Measurements from ENCODE around the gene PPARD.

The PPARD gene

DNA sequence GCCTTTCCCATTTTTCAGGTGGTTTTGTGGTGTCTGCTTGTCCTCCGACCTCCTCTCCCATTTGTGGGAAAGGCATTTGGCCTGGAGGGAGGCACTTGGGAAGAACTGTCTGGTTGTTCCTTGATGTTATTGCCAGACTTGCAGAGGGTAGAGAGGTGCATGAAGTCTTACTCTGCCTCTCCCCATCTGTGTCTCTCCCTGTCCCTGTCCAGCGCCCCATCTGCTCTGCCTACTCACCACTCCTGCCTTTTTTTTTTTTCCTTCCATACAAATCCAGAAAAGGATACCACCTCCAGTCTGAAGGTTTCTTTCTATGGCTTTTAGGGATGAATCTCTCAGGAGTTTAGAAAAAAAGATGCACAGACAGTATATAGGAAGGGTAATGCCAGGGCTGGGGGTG lies 19.8 kb downstream of the PPARD start:
- TF ChIP-seq ZNF274 (IDR thresholded peaks at IDR 0.05; ENCODE audit: low read depth, low read length): no peak
- no peak for TF ChIP-seq SUZ12 (IDR thresholded peaks at IDR 0.05; ENCODE audit: extremely low read depth, insufficient read depth, insufficient read length)
- TF ChIP-seq YY1 (IDR thresholded peaks at IDR 0.05; ENCODE audit: insufficient read depth, insufficient read length): no peak
- H3K9ac ChIP-seq (ENCODE audit: insufficient read length, low read depth): no peak overlapping the region
- H3K36me3 ChIP-seq (ENCODE audit: insufficient read depth, insufficient read length, low read length): peaks cover 3% of the 10 kb centered on the region
- H3K4me1 ChIP-seq (ENCODE audit: insufficient read depth, insufficient read length): peaks cover 7% of the 10 kb centered on the region
- no peak for DNase-seq (ENCODE audit: low read depth, low spot score)
- no peaks in the 10 kb centered on the region for H3K27me3 ChIP-seq (ENCODE audit: insufficient read depth, insufficient read length)
- H3K4me3 ChIP-seq (ENCODE audit: insufficient read length, low read depth): no peak overlapping the region
- no peaks in the 10 kb centered on the region for H3K9me3 ChIP-seq (ENCODE audit: insufficient read depth, low read length)

DNA sequence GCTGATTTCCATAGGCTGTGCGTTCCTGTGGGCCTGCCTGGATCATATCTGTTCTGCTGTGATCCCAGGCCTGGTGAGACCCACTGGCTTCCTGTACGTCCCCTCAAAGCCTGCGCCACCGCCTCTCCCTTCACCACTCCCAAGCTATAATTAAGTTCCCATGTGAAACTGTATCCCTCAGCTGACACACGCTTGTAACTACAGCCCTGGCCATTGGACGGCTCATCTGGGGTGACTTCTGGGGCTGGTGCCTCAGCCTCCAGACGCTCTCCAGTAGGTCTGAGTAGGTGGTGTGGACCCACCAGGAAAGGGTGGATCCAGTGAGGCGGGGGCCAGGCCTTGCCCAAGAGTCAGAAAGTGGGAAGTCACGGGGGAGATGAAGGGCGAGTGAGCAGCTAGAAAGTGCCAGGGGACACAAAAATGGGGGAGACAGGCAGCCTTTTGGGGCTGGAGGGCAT lies 21.0 kb downstream of the PPARD start:
- Histone ChIP-seq H3K27me3 (ENCODE audit: insufficient read depth, insufficient read length) (no peaks in the 10 kb centered on the region), H3K9ac (ENCODE audit: insufficient read length, low read depth) (no peak overlapping the region), H3K9me3 (ENCODE audit: insufficient read depth, low read length) (no peaks in the 10 kb centered on the region), H3K4me1 (ENCODE audit: insufficient read depth, insufficient read length) (peaks cover 7% of the 10 kb centered on the region), H3K36me3 (ENCODE audit: insufficient read depth, insufficient read length, low read length) (peaks cover under 1% of the 10 kb centered on the region), H3K4me3 (ENCODE audit: insufficient read length, low read depth) (no peak overlapping the region)
- TF ChIP-seq ZNF274 (IDR thresholded peaks at IDR 0.05; ENCODE audit: low read depth, low read length) (no peak), SUZ12 (IDR thresholded peaks at IDR 0.05; ENCODE audit: extremely low read depth, insufficient read depth, insufficient read length) (no peak), YY1 (IDR thresholded peaks at IDR 0.05; ENCODE audit: insufficient read depth, insufficient read length) (no peak)
- DNase-seq (ENCODE audit: low read depth, low spot score): no peak

DNA sequence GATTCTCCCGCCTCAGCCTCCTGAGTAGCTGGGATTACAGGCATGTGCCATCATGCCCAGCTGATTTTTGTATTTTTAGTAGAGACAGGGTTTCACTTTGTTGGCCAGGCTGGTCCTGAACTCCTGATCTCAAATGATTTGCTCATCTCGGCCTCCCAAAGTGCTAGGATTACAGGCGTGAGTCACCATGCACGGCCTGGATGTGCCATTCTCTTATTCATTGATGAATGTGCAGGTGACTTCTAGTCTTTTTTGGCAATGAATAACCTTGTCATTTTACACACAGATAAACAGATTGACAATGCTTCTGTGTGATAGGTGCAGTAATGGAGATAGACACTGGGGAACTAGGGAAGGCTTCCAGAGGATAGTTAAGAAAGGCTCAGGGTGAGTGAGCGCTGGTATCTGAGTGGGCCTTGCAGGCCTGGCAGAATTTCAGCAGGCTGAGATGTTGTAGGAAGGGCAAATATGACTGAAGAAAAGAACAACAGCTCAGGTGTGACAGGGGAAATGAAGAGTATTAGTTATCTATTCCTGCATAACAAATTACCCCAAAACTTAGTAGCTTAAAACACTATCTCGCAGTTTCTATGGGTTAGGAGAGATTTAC lies 23.3 kb downstream of the PPARD start:
- Histone ChIP-seq H3K4me1 (ENCODE audit: insufficient read depth, insufficient read length) (peaks cover 2% of the 10 kb centered on the region), H3K9ac (ENCODE audit: insufficient read length, low read depth) (no peak overlapping the region), H3K4me3 (ENCODE audit: insufficient read length, low read depth) (no peak overlapping the region), H3K27me3 (ENCODE audit: insufficient read depth, insufficient read length) (no peaks in the 10 kb centered on the region), H3K36me3 (ENCODE audit: insufficient read depth, insufficient read length, low read length) (no peaks in the 10 kb centered on the region), H3K9me3 (ENCODE audit: insufficient read depth, low read length) (no peaks in the 10 kb centered on the region)
- no peak for TF ChIP-seq ZNF274 (IDR thresholded peaks at IDR 0.05; ENCODE audit: low read depth, low read length)
- no peak for TF ChIP-seq SUZ12 (IDR thresholded peaks at IDR 0.05; ENCODE audit: extremely low read depth, insufficient read depth, insufficient read length)
- TF ChIP-seq YY1 (IDR thresholded peaks at IDR 0.05; ENCODE audit: insufficient read depth, insufficient read length): no peak
- DNase-seq (ENCODE audit: low read depth, low spot score): no peak

DNA sequence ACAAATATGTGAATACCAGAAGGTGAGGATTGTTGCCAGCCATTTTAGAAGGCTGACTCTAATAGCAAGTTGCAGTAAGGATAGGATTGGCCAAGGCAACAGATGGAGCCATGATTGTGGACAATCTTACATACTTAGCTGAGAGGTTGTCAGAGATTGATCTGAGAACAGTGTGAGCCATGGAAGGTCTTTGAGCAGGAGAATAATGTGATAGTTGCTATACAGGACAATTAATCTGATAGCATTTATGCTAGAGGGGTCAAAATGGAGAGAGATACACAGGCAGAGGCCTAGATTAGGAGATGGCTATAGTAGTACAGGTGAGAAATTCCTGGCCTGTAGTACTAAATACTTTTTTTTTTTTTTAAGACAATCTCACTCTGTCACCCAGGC lies 23.8 kb downstream of the PPARD start:
- H3K27me3 ChIP-seq (ENCODE audit: insufficient read depth, insufficient read length): no peaks in the 10 kb centered on the region
- no peak overlapping the region for H3K4me3 ChIP-seq (ENCODE audit: insufficient read length, low read depth)
- H3K36me3 ChIP-seq (ENCODE audit: insufficient read depth, insufficient read length, low read length): no peaks in the 10 kb centered on the region
- no peak for TF ChIP-seq SUZ12 (IDR thresholded peaks at IDR 0.05; ENCODE audit: extremely low read depth, insufficient read depth, insufficient read length)
- TF ChIP-seq ZNF274 (IDR thresholded peaks at IDR 0.05; ENCODE audit: low read depth, low read length): no peak
- no peak for TF ChIP-seq YY1 (IDR thresholded peaks at IDR 0.05; ENCODE audit: insufficient read depth, insufficient read length)
- no peak for DNase-seq (ENCODE audit: low read depth, low spot score)
- no peaks in the 10 kb centered on the region for H3K9me3 ChIP-seq (ENCODE audit: insufficient read depth, low read length)
- H3K9ac ChIP-seq (ENCODE audit: insufficient read length, low read depth): no peak overlapping the region
- H3K4me1 ChIP-seq (ENCODE audit: insufficient read depth, insufficient read length): no peaks in the 10 kb centered on the region

DNA sequence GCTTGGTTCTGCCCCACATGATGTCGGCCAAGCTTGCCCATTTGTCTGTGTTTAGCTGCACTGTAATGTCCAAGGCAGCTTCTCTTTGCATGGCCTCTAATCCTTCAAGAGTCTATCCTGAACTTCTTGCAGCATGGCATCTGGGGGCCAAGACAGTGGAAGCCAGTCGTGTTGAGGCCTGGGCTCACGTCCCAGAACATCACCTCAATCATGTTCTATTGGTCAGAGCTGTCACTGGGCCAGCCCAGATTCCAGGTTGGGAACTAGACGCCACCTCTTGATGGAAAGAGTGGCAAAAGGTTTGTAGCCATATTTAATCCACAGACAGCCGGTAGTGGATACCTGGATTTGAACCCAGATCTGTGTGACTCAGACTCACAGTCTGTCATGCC lies 25.3 kb downstream of the PPARD start:
- Histone ChIP-seq H3K4me1 (ENCODE audit: insufficient read depth, insufficient read length) (no peaks in the 10 kb centered on the region), H3K9me3 (ENCODE audit: insufficient read depth, low read length) (no peaks in the 10 kb centered on the region), H3K4me3 (ENCODE audit: insufficient read length, low read depth) (no peak overlapping the region), H3K27me3 (ENCODE audit: insufficient read depth, insufficient read length) (no peaks in the 10 kb centered on the region), H3K9ac (ENCODE audit: insufficient read length, low read depth) (no peak overlapping the region), H3K36me3 (ENCODE audit: insufficient read depth, insufficient read length, low read length) (no peaks in the 10 kb centered on the region)
- DNase-seq (ENCODE audit: low read depth, low spot score): no peak
- TF ChIP-seq ZNF274 (IDR thresholded peaks at IDR 0.05; ENCODE audit: low read depth, low read length): no peak
- no peak for TF ChIP-seq SUZ12 (IDR thresholded peaks at IDR 0.05; ENCODE audit: extremely low read depth, insufficient read depth, insufficient read length)

DNA sequence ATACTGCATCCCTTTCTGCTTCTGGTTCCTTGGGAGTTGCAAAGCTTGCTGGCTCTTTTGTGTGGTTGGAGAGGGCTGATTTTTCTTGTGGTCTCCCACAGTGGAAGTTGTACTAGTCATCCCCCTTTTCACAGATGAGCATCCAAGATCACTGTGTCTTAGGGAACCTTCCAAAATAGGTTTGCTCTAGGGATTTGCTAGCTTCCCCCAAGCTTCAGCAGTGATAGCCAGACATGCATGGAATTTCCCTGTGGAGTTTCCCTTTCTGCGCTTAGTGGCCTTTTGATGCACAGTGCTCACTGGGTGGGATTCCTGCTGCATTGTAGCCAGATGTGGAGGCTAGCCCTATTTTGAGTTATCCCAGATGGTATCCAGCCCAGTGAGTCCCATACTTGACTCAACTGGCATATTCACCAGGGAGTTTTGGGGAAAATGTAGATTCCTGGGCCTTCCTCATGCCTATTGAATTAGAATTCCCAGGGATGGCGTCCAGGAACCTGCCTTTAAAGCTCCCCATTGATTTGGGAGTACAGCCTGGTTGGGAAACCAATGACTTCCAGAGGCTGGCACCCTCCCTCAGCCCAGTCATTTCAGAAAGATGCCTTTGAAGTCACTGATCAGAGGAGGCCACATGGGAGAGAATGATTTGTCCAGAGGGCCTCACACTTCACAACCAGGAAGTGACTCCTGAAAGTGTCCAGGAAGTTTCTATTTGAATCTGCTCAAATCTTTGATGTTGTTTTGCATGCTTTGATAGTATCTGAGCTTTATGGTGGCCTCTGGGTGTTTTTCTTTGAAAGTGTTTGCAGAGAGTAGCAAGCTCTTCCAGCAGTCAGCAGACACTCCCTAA lies 25.9 kb downstream of the PPARD start:
- no peak for DNase-seq (ENCODE audit: low read depth, low spot score)
- Histone ChIP-seq H3K36me3 (ENCODE audit: insufficient read depth, insufficient read length, low read length) (no peaks in the 10 kb centered on the region), H3K27me3 (ENCODE audit: insufficient read depth, insufficient read length) (no peaks in the 10 kb centered on the region), H3K4me3 (ENCODE audit: insufficient read length, low read depth) (no peak overlapping the region), H3K9me3 (ENCODE audit: insufficient read depth, low read length) (no peaks in the 10 kb centered on the region), H3K4me1 (ENCODE audit: insufficient read depth, insufficient read length) (no peaks in the 10 kb centered on the region), H3K9ac (ENCODE audit: insufficient read length, low read depth) (no peak overlapping the region)
- TF ChIP-seq ZNF274 (IDR thresholded peaks at IDR 0.05; ENCODE audit: low read depth, low read length): no peak
- no peak for TF ChIP-seq SUZ12 (IDR thresholded peaks at IDR 0.05; ENCODE audit: extremely low read depth, insufficient read depth, insufficient read length)
- no peak for TF ChIP-seq YY1 (IDR thresholded peaks at IDR 0.05; ENCODE audit: insufficient read depth, insufficient read length)

DNA sequence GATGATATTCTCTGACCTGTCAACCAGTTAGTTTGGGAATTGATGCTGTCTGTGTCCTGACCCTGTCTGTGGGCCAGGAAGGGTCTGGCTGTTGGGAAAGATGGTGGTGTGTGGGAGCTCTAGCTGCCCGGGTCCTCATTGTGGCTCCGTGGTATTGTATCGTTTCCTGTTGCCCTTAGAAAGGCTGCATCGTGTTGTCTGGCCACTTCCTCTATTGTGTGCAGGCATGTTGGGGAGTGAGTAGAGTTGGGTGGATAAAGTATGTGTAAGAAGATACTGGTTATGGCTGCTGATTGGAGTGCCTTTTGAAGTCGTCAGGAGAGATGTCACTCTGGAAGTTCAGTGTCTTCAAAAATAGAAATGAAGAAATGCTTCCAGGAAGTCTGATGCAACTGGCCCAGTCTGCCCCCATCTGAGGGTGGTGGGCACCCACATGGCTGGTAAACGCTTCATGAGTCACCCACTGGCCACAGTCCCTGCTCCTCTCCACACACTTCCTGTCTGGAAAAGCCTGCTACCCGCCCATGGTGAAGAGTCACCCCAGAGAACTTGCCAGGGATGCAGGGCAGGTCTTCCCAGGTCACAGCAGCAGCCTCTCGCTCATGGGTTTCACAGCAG lies 27.9 kb downstream of the PPARD start:
- Histone ChIP-seq H3K27me3 (ENCODE audit: insufficient read depth, insufficient read length) (no peaks in the 10 kb centered on the region), H3K9ac (ENCODE audit: insufficient read length, low read depth) (no peak overlapping the region), H3K9me3 (ENCODE audit: insufficient read depth, low read length) (no peaks in the 10 kb centered on the region), H3K36me3 (ENCODE audit: insufficient read depth, insufficient read length, low read length) (no peaks in the 10 kb centered on the region), H3K4me1 (ENCODE audit: insufficient read depth, insufficient read length) (no peaks in the 10 kb centered on the region), H3K4me3 (ENCODE audit: insufficient read length, low read depth) (no peak overlapping the region)
- no peak for TF ChIP-seq ZNF274 (IDR thresholded peaks at IDR 0.05; ENCODE audit: low read depth, low read length)
- no peak for TF ChIP-seq SUZ12 (IDR thresholded peaks at IDR 0.05; ENCODE audit: extremely low read depth, insufficient read depth, insufficient read length)
- TF ChIP-seq YY1 (IDR thresholded peaks at IDR 0.05; ENCODE audit: insufficient read depth, insufficient read length): no peak
- no peak for DNase-seq (ENCODE audit: low read depth, low spot score)
